Measurements from ENCODE around the gene F8. TPM values are rescaled to one million over a fixed set of nuclear protein-coding genes. Genes with fewer than 3 reads are reported as not detected.

The F8 gene
- total and polyA plus RNA-seq, 2 donors (not counting 1 experiment from before 2014, with no cell fraction given): 4.5 to 7.9 TPM

DNA sequence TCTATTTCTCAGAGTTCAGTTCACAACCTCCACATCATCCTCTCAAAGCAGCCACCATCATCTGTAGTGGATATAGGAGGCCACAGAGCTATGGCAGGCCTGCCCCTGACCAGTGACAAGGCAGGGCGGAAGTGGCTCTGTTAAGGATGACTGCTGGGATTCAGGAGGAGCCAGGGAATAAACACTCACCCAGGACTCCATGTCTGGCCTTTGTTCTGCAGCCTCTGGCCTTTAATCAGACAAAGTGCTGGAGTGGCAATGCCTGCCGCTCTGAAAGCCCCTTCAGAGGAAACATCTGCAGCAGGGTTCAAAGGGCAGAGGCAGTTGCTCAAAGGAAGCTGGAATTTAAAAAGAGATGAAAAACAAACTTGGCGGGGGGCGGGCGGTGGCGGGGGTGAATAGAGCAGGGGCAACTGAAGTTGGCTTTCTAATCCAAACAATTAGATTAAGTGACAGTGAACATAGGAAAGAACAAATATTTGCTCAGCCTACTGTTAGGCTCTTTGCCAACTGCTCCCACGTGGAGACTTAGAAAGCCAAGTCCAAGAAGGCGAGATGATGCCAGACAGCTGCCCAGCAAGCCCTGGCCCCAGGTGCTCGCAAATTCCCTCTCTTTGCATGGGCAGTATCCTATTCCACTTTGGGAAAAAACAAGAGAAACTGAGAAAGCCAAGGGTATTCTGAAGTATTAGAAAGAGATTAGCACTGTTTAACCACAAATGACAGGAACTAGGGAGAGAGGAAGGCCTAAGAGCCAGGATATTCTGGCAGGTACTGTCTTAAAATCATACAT lies 222.8 kb downstream of the F8 start:
- DNase-seq (ENCODE audit: low read depth in 2 of 2): peak; percentile 28 to 62
- no peaks in the 10 kb centered on the region for H3K36me3 ChIP-seq (ENCODE audit: control insufficient read depth, insufficient read depth, low read length)
- H3K4me1 ChIP-seq (ENCODE audit: control insufficient read depth, extremely low read depth, insufficient read depth, low read length): peaks cover 2% of the 10 kb centered on the region
- H3K27me3 ChIP-seq (ENCODE audit: control insufficient read depth, insufficient read depth, low read length): no peaks in the 10 kb centered on the region
- no peak overlapping the region for H3K9ac ChIP-seq (ENCODE audit: insufficient read depth, low read length)
- no peaks in the 10 kb centered on the region for H3K9me3 ChIP-seq (ENCODE audit: control insufficient read depth, insufficient read depth, low read depth, low read length)
- H3K79me2 ChIP-seq (ENCODE audit: control insufficient read depth, insufficient read depth, low read length): peaks cover 4% of the 10 kb centered on the region
- no peak overlapping the region for H2AFZ ChIP-seq (ENCODE audit: low read length)
- H4K20me1 ChIP-seq (ENCODE audit: control insufficient read depth, extremely low read depth, insufficient read depth, low read length): no peaks in the 10 kb centered on the region
- peak overlapping the region; percentile 59 for H3K4me2 ChIP-seq (ENCODE audit: extremely low read depth, insufficient read depth, low read length)
- H3K27ac ChIP-seq (ENCODE audit: insufficient read depth, low read length): peak overlapping the region; percentile 82
- no peak for TF ChIP-seq EZH2 (IDR thresholded peaks at IDR 0.05; ENCODE audit: low read length, missing control alignments)
- TF ChIP-seq, protein P1, sequence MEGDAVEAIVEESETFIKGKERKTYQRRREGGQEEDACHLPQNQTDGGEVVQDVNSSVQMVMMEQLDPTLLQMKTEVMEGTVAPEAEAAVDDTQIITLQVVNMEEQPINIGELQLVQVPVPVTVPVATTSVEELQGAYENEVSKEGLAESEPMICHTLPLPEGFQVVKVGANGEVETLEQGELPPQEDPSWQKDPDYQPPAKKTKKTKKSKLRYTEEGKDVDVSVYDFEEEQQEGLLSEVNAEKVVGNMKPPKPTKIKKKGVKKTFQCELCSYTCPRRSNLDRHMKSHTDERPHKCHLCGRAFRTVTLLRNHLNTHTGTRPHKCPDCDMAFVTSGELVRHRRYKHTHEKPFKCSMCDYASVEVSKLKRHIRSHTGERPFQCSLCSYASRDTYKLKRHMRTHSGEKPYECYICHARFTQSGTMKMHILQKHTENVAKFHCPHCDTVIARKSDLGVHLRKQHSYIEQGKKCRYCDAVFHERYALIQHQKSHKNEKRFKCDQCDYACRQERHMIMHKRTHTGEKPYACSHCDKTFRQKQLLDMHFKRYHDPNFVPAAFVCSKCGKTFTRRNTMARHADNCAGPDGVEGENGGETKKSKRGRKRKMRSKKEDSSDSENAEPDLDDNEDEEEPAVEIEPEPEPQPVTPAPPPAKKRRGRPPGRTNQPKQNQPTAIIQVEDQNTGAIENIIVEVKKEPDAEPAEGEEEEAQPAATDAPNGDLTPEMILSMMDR (conservative IDR thresholded peaks at IDR 0.05 in 1 of 2, IDR thresholded peaks at IDR 0.05 in 1 of 2; ENCODE audit: low read depth in 1 of 2, low read length in 2 of 2): no peak
- no peak overlapping the region for H3K4me3 ChIP-seq (replicated peaks in 1 of 4; ENCODE audit: control extremely low read depth in 1 of 4, insufficient read depth in 1 of 4, low read depth in 3 of 4, low read length in 4 of 4)

DNA sequence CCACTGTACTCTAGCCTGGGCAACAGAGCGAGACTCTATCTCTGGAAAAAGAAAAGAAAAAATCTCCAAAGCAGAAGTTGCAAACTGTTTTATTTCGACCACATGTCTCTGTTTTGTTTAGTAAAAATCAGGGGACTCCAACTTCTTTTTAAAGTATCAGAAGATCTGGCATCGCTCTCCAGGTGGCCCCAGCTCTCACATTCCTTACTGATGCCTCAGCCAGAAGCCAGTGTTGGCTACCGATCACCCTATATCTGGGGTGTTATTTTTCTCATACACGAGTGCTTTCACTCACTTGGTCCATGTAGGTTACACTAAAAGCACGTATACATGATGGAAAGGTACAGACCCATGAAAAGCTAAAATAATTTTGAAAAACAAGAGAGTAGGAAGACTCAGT lies 225.5 kb downstream of the F8 start:
- no peak for TF ChIP-seq EZH2 (IDR thresholded peaks at IDR 0.05; ENCODE audit: low read length, missing control alignments)
- no peaks in the 10 kb centered on the region for H3K9me3 ChIP-seq (ENCODE audit: control insufficient read depth, insufficient read depth, low read depth, low read length)
- peaks cover 2% of the 10 kb centered on the region for H3K4me1 ChIP-seq (ENCODE audit: control insufficient read depth, extremely low read depth, insufficient read depth, low read length)
- H3K27me3 ChIP-seq (ENCODE audit: control insufficient read depth, insufficient read depth, low read length): no peaks in the 10 kb centered on the region
- no peak overlapping the region for H3K4me3 ChIP-seq (replicated peaks in 1 of 4; ENCODE audit: control extremely low read depth in 1 of 4, insufficient read depth in 1 of 4, low read depth in 3 of 4, low read length in 4 of 4)
- H2AFZ ChIP-seq (ENCODE audit: low read length): no peak overlapping the region
- H3K4me2 ChIP-seq (ENCODE audit: extremely low read depth, insufficient read depth, low read length): no peak overlapping the region
- no peaks in the 10 kb centered on the region for H3K79me2 ChIP-seq (ENCODE audit: control insufficient read depth, insufficient read depth, low read length)
- H3K27ac ChIP-seq (ENCODE audit: insufficient read depth, low read length): no peak overlapping the region
- H3K36me3 ChIP-seq (ENCODE audit: control insufficient read depth, insufficient read depth, low read length): no peaks in the 10 kb centered on the region
- no peak overlapping the region for H3K9ac ChIP-seq (ENCODE audit: insufficient read depth, low read length)
- H4K20me1 ChIP-seq (ENCODE audit: control insufficient read depth, extremely low read depth, insufficient read depth, low read length): no peaks in the 10 kb centered on the region
- peak in 1 of 2 donors; percentile 27 for DNase-seq (ENCODE audit: low read depth in 2 of 2)

DNA sequence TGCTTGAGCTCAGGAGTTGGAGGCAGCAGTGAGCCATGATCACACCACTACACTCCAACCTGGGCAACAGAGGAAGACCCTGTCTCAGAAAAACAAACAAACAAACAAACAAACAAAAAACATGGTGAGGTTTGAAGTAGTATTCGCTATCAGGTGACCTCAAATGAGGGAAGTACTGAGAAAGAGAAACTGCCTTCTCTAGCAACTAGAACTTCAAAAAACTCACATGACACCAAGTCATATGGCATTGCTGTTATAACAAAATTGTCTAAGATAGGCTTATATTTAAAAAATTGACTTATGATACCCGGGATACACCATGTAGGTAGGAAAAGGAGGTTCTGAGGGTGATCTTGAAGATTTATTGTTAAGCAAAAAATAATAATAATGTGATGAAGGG lies 227.5 kb downstream of the F8 start:
- H2AFZ ChIP-seq (ENCODE audit: low read length): no peak overlapping the region
- no peaks in the 10 kb centered on the region for H3K27me3 ChIP-seq (ENCODE audit: control insufficient read depth, insufficient read depth, low read length)
- no peaks in the 10 kb centered on the region for H3K79me2 ChIP-seq (ENCODE audit: control insufficient read depth, insufficient read depth, low read length)
- no peak overlapping the region for H3K4me3 ChIP-seq (replicated peaks in 1 of 4; ENCODE audit: control extremely low read depth in 1 of 4, insufficient read depth in 1 of 4, low read depth in 3 of 4, low read length in 4 of 4)
- DNase-seq (ENCODE audit: low read depth in 2 of 2): no peak
- TF ChIP-seq, protein P1 (conservative IDR thresholded peaks at IDR 0.05 in 1 of 2, IDR thresholded peaks at IDR 0.05 in 1 of 2; ENCODE audit: low read depth in 1 of 2, low read length in 2 of 2): no peak
- no peak for TF ChIP-seq EZH2 (IDR thresholded peaks at IDR 0.05; ENCODE audit: low read length, missing control alignments)
- no peak overlapping the region for H3K27ac ChIP-seq (ENCODE audit: insufficient read depth, low read length)
- peaks cover 2% of the 10 kb centered on the region for H3K4me1 ChIP-seq (ENCODE audit: control insufficient read depth, extremely low read depth, insufficient read depth, low read length)
- no peak overlapping the region for H3K4me2 ChIP-seq (ENCODE audit: extremely low read depth, insufficient read depth, low read length)
- H3K9me3 ChIP-seq (ENCODE audit: control insufficient read depth, insufficient read depth, low read depth, low read length): no peaks in the 10 kb centered on the region
- H4K20me1 ChIP-seq (ENCODE audit: control insufficient read depth, extremely low read depth, insufficient read depth, low read length): no peaks in the 10 kb centered on the region
- no peak overlapping the region for H3K9ac ChIP-seq (ENCODE audit: insufficient read depth, low read length)
- H3K36me3 ChIP-seq (ENCODE audit: control insufficient read depth, insufficient read depth, low read length): no peaks in the 10 kb centered on the region
